ENCODE measurements around the gene TWF2.

DNA sequence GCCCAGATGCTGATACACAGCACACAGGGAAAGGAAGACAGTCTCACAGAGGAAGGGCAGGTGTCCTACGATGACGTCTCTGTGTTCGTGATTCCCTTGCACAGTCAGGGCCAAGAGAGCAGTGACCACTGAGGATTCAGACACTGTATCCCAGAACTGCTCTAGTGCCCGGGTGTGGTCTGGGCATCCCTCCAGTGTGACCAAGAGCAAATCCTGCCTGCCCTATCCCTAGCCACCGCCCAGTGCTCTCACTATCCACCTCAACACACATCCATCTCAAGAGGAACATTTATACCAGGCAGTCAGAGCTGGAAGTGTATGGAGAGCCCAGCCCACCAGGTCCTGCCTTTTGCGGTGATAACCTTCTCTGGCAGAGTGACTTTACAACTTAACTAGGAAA is 10.7 kb upstream of the TWF2 start:
- no peak for TF ChIP-seq ZEB2 (IDR thresholded peaks at IDR 0.05)
- TF ChIP-seq, protein P1, sequence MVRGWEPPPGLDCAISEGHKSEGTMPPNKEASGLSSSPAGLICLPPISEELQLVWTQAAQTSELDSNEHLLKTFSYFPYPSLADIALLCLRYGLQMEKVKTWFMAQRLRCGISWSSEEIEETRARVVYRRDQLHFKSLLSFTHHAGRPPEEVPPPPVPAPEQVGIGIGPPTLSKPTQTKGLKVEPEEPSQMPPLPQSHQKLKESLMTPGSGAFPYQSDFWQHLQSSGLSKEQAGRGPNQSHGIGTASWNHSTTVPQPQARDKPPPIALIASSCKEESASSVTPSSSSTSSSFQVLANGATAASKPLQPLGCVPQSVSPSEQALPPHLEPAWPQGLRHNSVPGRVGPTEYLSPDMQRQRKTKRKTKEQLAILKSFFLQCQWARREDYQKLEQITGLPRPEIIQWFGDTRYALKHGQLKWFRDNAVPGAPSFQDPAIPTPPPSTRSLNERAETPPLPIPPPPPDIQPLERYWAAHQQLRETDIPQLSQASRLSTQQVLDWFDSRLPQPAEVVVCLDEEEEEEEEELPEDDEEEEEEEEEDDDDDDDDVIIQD (CRISPR knock-in tag; IDR thresholded peaks at IDR 0.05) = no peak

All from K562 (cell line).